OCI-LY7 (cell line): Measurements from ENCODE around the gene UBE2G2.

Source experiments
- CTCF ChIP-seq: fragments of 200-600 bp; sonication (generic); conservative IDR thresholded peaks from 2 replicates; pipeline ENCODE4 v1.5.1; 2014; ENCODE audit warnings: mild to moderate bottlenecking, antibody characterized with exemption, low read length, moderate library complexity, mixed read lengths
- EZH2phosphoT487 ChIP-seq: fragments of 200-600 bp; sonication (generic); IDR thresholded peaks from 2 replicates; pipeline ENCODE4 v1.6.1; 2018; ENCODE audit warnings: low read depth, borderline replicate concordance, mild to moderate bottlenecking, mixed run types, antibody characterized with exemption, low read length, moderate library complexity, mixed read lengths

- TF ChIP-seq CTCF (no peak), EZH2phosphoT487 (no peak)
Observed at GRCh38 chr21:44790368-44790767, 11.3 kb downstream of the UBE2G2 start.
